ENCODE measurements around the gene FOXRED2. TPM values are rescaled to one million over a fixed set of nuclear protein-coding genes. Genes with fewer than 3 reads are reported as not detected.

FOXRED2 gene
- total RNA-seq, 1 experiment from 2014 or later = 34.4 TPM

DNA sequence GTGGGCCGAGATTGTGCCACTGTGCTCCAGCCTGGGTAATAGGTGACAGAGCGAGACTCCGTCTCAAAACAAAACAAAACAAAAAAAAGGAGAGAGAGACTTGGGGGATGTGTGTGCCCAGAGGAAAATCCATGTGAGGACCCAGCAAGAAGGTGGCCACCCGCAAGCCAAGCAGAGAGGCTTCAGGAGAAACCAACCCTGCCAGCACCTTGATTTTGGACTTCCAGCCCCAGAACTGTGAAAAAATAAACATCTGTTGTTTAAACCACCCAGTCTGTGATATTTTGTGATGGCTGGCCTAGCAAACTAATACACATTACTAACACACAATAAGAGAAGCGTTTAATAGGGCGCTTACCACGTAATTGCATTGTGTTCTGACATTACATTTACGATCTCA, 46.6 kb downstream of the FOXRED2 start:
- Histone ChIP-seq H2BK15ac (ENCODE audit: low read depth, low read length) (no peak overlapping the region), H4K20me1 (ENCODE audit: control insufficient read depth, insufficient read depth, insufficient read length) (no peaks in the 10 kb centered on the region), H3K18ac (ENCODE audit: insufficient read length, low read depth, low read length) (no peak overlapping the region), H2AFZ (ENCODE audit: low read length) (no peak overlapping the region), H3K9me3 (ENCODE audit: control insufficient read depth, low read depth, low read length) (no peaks in the 10 kb centered on the region), H3K23me2 (ENCODE audit: insufficient read length, low read depth, low read length, poor library complexity, severe bottlenecking) (peaks cover 6% of the 10 kb centered on the region), H2BK12ac (ENCODE audit: insufficient read length, low read depth, low read length) (no peak overlapping the region), H3K27me3 (ENCODE audit: insufficient read depth, low read length) (no peaks in the 10 kb centered on the region), H3K14ac (ENCODE audit: insufficient read depth, low read length) (no peak overlapping the region), H3K56ac (ENCODE audit: insufficient read length, low read depth, low read length) (no peak overlapping the region), H3K4me2 (ENCODE audit: insufficient read depth, insufficient read length, low read length) (no peak overlapping the region), H3K79me2 (ENCODE audit: insufficient read depth, low read length) (no peaks in the 10 kb centered on the region), H4K91ac (ENCODE audit: insufficient read length, low read depth, low read length) (no peak overlapping the region), H3K9ac (ENCODE audit: extremely low read depth, insufficient read length, low read length) (no peak overlapping the region), H3K4me1 (ENCODE audit: insufficient read depth, low read length) (peaks cover 2% of the 10 kb centered on the region), H4K8ac (replicated peaks; ENCODE audit: insufficient read length, low read depth, low read length) (no peak overlapping the region), H2BK20ac (ENCODE audit: low read depth, low read length, poor library complexity, severe bottlenecking) (no peak overlapping the region), H2BK120ac (ENCODE audit: low read depth, low read length, poor library complexity, severe bottlenecking) (no peak overlapping the region), H3K23ac (ENCODE audit: insufficient read length, low read depth, low read length) (no peak overlapping the region), H3K79me1 (ENCODE audit: insufficient read depth, low read depth, low read length, poor library complexity, severe bottlenecking) (no peaks in the 10 kb centered on the region), H3T11ph (ENCODE audit: low read length) (no peak overlapping the region), H2AK5ac (ENCODE audit: insufficient read length, low read length) (no peak overlapping the region), H3K4ac (ENCODE audit: low read depth, low read length) (no peak overlapping the region), H3K27ac (ENCODE audit: insufficient read length, low read depth, low read length) (no peak overlapping the region), H2BK5ac (ENCODE audit: insufficient read length, low read length) (no peak overlapping the region), H4K5ac (ENCODE audit: insufficient read length, low read depth, low read length) (no peak overlapping the region)
- peaks cover 4% of the 10 kb centered on the region; the same call in 1 of the 2 replicates for H3K27me3 Mint-ChIP-seq (ENCODE audit: low read depth)
- peak overlapping the region; percentile 4 to 96 (median 52); a peak in 3 of 7 replicates for H3K27ac Mint-ChIP-seq
- TF ChIP-seq, protein P1, sequence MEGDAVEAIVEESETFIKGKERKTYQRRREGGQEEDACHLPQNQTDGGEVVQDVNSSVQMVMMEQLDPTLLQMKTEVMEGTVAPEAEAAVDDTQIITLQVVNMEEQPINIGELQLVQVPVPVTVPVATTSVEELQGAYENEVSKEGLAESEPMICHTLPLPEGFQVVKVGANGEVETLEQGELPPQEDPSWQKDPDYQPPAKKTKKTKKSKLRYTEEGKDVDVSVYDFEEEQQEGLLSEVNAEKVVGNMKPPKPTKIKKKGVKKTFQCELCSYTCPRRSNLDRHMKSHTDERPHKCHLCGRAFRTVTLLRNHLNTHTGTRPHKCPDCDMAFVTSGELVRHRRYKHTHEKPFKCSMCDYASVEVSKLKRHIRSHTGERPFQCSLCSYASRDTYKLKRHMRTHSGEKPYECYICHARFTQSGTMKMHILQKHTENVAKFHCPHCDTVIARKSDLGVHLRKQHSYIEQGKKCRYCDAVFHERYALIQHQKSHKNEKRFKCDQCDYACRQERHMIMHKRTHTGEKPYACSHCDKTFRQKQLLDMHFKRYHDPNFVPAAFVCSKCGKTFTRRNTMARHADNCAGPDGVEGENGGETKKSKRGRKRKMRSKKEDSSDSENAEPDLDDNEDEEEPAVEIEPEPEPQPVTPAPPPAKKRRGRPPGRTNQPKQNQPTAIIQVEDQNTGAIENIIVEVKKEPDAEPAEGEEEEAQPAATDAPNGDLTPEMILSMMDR (conservative IDR thresholded peaks at IDR 0.05) = no peak
- no CpG with 5 or more reads among the region's 8 CpGs for WGBS (ENCODE audit: extremely low coverage, insufficient read length, low lambda C conversion rate)
- H3K4me3 Mint-ChIP-seq = no peak overlapping the region
- no peak for DNase-seq
- H3K36me3 Mint-ChIP-seq (ENCODE audit: insufficient read depth in 1 of 3, low read depth in 3 of 3) = no peaks in the 10 kb centered on the region; a peak in 1 of 7 replicates
- peaks cover 39 to 47% of the 10 kb centered on the region in 2 experiments for H3K4me1 Mint-ChIP-seq
- H3K9me3 Mint-ChIP-seq = no peaks in the 10 kb centered on the region; a peak in 2 of 5 replicates

All from H9 (cell line).